Lower leg skin (tissue), 4 donors: ENCODE measurements around the gene TMC2. TPM values are rescaled to one million over a fixed set of nuclear protein-coding genes. Genes with fewer than 3 reads are reported as not detected.

Source experiments
- DNase-seq, 2 donors: peaks; one replicate each; pipeline ENCODE4 v3.0.0-alpha.2; 2019; ENCODE audit warnings: low spot score in 2 of 2
- H3K4me3 ChIP-seq: fragments of 200-600 bp; sonication (generic); 2 replicates; pipeline ENCODE4 v1.5.1; 2017; ENCODE audit warnings: mild to moderate bottlenecking, low read depth; ENCODE audit not compliant: poor library complexity, severe bottlenecking
- POLR2A ChIP-seq, 2 donors: fragments of 450-650 bp; IDR thresholded peaks; one replicate each; pipeline ENCODE4 v1.6.1; 2016 to 2017; ENCODE audit warnings: antibody characterized with exemption in 2 of 2, mild to moderate bottlenecking in 1 of 2, moderate library complexity in 1 of 2
- WGBS, 2 donors: methylation state at CpG; one replicate each; pipeline ENCODE4 v1.1.5; 2018; 5-methylcytosine and 5-hydroxymethylcytosine counted together
- intact Hi-C: fragments of 100-400 bp; cut with DNase I; formaldehyde crosslinking; loops from one replicate; pipeline ENCODE4 v1.15.0; 2023; ENCODE audit warnings: low total_unique reads
- total RNA-seq, 4 donors: library from RNA; depleted of rRNA; stranded (reverse); fragments of >200 nt; gene quantifications; one replicate each; pipeline ENCODE4 v1.1.0, GENCODE V29; 2016
- TF ChIP-seq, protein P1 (sequence below), 3 donors: fragments of 450-650 bp; IDR thresholded peaks; one replicate each; pipeline ENCODE4 v1.5.1; 2016; ENCODE audit warnings: antibody characterized with exemption in 3 of 3, mild to moderate bottlenecking in 3 of 3, moderate library complexity in 2 of 3

The TMC2 gene
- total RNA-seq, 4 donors from 2014 or later: 0.06 TPM; not detected in 3

DNA sequence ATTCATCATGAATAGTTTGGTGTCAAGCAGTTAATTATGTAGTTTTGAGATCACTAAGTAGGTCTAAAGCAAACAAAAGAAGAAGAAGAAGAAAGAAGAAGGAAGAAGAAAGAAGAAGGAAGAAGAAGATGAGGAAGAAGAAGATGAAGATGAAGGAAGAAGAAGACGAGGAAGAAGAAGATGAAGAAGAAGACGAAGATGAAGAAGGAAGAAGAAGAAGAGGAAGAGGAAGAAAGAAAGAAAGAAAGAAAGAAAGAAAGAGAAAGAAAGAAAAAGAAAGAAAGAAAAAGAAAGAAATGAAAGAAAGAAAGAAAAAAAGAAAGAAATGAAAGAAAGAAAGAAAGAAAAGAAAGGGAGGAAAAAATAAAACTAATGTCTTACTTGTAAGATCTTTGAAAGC lies 9.2 kb downstream of the TMC2 start:
- 80 to 93% methylated on average over 2 of the region's 2 CpGs for WGBS, 2 donors
- TF ChIP-seq, protein P1, sequence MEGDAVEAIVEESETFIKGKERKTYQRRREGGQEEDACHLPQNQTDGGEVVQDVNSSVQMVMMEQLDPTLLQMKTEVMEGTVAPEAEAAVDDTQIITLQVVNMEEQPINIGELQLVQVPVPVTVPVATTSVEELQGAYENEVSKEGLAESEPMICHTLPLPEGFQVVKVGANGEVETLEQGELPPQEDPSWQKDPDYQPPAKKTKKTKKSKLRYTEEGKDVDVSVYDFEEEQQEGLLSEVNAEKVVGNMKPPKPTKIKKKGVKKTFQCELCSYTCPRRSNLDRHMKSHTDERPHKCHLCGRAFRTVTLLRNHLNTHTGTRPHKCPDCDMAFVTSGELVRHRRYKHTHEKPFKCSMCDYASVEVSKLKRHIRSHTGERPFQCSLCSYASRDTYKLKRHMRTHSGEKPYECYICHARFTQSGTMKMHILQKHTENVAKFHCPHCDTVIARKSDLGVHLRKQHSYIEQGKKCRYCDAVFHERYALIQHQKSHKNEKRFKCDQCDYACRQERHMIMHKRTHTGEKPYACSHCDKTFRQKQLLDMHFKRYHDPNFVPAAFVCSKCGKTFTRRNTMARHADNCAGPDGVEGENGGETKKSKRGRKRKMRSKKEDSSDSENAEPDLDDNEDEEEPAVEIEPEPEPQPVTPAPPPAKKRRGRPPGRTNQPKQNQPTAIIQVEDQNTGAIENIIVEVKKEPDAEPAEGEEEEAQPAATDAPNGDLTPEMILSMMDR (IDR thresholded peaks at IDR 0.05): no peak
- TF ChIP-seq POLR2A (IDR thresholded peaks at IDR 0.05): no peak
- no peak for DNase-seq
- intact Hi-C loops: no loop called here
- no peak overlapping the region for H3K4me3 ChIP-seq

DNA sequence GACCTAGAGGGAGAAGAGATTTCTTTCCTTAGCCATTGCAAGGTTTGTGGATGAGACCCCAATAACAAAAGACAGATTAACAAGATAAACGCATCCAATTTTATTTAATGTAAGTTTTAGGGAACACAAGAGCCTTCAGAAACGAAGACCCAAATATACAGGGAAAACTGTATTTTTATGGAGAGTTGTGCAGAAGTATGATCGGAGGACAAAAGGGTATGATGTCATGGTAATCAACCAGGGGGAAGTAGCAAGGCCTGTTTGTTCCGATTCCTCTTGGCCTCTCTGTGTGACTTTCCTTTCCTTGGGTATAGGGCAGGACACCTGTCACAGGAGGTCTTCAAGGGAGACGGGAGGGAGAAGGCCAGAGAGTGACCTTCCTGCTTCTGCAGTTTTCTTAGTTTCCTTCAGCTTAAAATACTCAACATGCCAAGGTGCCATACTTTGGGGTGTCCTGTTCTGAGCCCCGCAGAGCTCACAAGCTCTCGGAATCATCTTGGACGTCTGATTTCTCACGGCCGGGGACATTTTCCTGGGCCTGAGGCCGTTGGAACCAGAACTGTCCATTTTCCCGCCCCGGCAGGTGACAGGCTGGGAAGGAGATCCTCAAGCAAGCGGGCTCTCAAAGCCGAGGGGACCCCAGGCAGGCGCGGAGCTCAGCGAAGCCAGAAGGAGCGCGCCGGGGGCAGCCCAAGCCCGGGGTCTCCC lies 21.7 kb downstream of the TMC2 start:
- no peak for DNase-seq
- TF ChIP-seq, protein P1 (IDR thresholded peaks at IDR 0.05): no peak
- no peak for TF ChIP-seq POLR2A (IDR thresholded peaks at IDR 0.05)
- H3K4me3 ChIP-seq: no peak overlapping the region
- 22 to 29% methylated on average over 22 of the region's 22 CpGs for WGBS, 2 donors
- intact Hi-C loops: no loop called here

DNA sequence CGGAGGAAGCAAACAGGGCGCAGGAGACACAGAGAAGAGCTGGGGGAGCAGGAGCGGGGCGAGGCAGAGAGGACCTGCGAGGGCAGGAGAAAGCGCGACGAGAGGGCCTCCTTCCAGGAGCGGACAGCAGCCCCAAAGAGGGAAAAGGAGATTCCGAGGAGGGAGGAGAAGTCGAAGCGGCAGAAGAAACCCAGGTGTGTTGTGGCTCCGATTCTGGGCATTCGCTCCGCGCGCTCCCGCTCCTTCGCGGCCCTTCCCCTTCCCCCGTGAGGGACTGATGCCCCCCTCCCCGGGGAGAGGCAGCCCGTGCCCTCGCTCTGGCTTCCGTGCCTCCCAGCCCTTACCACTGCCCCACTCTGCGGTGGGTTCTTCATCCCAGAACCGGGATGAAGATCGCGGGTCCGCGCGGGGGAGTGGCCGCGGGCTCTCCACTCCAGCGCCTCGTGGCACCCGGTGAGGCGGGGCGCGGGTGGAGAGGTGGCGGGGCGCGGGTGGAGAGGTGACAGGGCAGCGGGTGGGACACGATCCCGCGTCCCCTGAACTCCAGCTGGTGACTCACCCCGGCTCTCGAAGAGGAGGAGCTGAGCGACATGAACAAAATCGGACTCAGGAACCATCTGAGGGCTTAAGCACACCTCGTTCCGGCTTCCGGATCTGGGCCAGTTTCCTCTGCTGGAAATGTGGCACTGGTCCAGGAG lies 22.4 kb downstream of the TMC2 start:
- 2% methylated on average over 44 to 53 of the region's 54 CpGs for WGBS, 2 donors
- DNase-seq: no peak
- intact Hi-C loops: no loop called here
- no peak overlapping the region for H3K4me3 ChIP-seq
- TF ChIP-seq POLR2A (IDR thresholded peaks at IDR 0.05): no peak
- TF ChIP-seq, protein P1 (IDR thresholded peaks at IDR 0.05): no peak

DNA sequence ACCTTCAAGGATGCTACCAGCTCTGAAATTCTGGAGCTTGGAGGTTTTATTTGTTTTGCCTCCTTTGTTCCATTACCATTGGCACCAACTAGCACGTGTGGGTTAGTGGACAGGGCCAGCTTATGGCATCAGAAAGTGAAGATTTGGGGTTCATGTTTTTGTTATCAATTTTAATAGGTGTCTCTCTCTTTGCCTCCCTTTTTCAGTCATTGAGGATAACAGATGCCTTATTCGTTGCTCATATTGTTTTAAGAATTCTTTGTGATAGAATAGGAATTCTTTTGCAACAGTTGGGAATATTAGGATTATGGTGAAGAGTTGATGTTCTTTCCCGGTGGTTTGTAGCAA lies 22.9 kb downstream of the TMC2 start:
- DNase-seq: no peak
- intact Hi-C loops: no loop called here
- H3K4me3 ChIP-seq: no peak overlapping the region
- TF ChIP-seq, protein P1 (IDR thresholded peaks at IDR 0.05): no peak
- no peak for TF ChIP-seq POLR2A (IDR thresholded peaks at IDR 0.05)
- WGBS, 2 donors: 38 to 50% methylated on average over 3 of the region's 3 CpGs

DNA sequence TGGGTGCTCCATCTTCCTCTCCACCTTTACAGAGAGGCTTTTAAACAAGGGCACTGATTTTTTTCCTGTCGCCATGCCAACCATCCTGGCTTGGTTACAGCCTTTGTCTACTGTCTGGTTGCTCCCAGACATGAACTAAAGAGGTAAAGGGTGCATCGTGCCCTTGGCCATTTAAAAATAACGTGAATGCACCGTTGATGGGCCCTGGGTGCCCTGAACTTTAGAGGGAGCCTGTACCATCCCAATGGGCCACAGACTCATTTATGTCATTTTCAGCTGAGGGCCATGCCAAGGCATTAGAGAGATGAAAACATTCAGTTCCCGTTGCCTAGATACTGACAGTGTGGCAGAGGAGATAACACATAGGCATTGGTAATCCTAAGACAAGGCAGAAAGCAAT lies 23.3 kb downstream of the TMC2 start:
- 49 to 74% methylated on average over 5 of the region's 5 CpGs for WGBS, 2 donors
- TF ChIP-seq POLR2A (IDR thresholded peaks at IDR 0.05): no peak
- TF ChIP-seq, protein P1 (IDR thresholded peaks at IDR 0.05): no peak
- intact Hi-C loops: no loop called here
- no peak overlapping the region for H3K4me3 ChIP-seq
- DNase-seq: no peak
